Measurements from ENCODE around the gene CYP27B1. TPM values are rescaled to one million over a fixed set of nuclear protein-coding genes. Genes with fewer than 3 reads are reported as not detected.

Gene CYP27B1
- total RNA-seq, 1 experiment from 2014 or later, result 6.9 TPM

DNA sequence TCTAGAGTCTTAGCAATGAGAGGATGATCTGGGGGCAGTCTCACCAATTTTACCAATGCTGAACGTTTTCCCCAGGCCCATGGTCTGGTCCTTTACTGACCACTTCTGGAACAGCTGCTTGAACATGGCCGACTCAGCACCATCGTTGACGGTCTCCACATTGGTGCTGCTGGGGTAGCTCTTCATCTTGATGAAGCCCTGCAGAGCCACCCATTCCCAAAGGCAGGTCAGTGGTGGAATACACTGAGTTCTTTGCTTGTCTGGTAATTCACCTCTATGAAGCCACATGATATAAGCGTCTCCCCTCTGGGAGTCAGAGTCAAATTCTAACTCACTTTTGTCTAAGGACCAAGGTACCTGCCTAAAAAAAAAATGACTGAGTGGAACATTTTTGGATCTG, 41.5 kb upstream of the CYP27B1 start:
- no peaks in the 10 kb centered on the region for H3K9me3 Mint-ChIP-seq (ENCODE audit: unreplicated experiment)

DNA sequence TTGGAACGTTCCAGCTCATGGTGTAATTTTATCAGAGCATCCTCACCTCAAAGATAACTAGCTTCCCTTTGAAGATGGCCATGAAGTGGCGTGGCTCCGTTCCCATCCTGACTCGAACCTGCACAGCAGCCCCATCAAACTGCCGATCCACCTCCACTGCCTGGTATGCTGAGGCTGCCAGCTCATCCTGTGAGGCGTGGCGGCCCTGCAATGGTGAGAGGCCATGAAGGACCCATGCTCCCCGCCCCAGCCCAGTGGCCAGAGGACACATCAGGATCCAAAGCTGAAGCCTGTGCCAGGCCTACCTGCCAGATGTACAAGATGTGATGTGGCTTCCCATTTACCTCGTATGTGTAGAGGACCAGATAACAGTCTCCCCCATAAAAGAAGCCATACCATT, 40.4 kb upstream of the CYP27B1 start:
- H3K4me3 ChIP-seq (ENCODE audit: low read depth, low read length), result no peak overlapping the region
- Mint-ChIP-seq H3K9me3 (ENCODE audit: unreplicated experiment) (no peaks in the 10 kb centered on the region), H3K4me3 (ENCODE audit: unreplicated experiment) (no peak overlapping the region), H3K27me3 (ENCODE audit: insufficient read depth, unreplicated experiment) (no peaks in the 10 kb centered on the region), H3K4me1 (ENCODE audit: low read depth, unreplicated experiment) (no peaks in the 10 kb centered on the region), H3K36me3 (ENCODE audit: insufficient read depth, unreplicated experiment) (peaks cover 6% of the 10 kb centered on the region), H3K27ac (ENCODE audit: unreplicated experiment) (no peak overlapping the region)
- TF ChIP-seq, protein P1, sequence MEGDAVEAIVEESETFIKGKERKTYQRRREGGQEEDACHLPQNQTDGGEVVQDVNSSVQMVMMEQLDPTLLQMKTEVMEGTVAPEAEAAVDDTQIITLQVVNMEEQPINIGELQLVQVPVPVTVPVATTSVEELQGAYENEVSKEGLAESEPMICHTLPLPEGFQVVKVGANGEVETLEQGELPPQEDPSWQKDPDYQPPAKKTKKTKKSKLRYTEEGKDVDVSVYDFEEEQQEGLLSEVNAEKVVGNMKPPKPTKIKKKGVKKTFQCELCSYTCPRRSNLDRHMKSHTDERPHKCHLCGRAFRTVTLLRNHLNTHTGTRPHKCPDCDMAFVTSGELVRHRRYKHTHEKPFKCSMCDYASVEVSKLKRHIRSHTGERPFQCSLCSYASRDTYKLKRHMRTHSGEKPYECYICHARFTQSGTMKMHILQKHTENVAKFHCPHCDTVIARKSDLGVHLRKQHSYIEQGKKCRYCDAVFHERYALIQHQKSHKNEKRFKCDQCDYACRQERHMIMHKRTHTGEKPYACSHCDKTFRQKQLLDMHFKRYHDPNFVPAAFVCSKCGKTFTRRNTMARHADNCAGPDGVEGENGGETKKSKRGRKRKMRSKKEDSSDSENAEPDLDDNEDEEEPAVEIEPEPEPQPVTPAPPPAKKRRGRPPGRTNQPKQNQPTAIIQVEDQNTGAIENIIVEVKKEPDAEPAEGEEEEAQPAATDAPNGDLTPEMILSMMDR (IDR thresholded peaks at IDR 0.05; ENCODE audit: insufficient read depth in 1 of 2, low read depth in 1 of 2, low read length in 1 of 2, severe bottlenecking in 1 of 2, unreplicated experiment in 1 of 2), result no peak
- H3K9me3 ChIP-seq, result no peaks in the 10 kb centered on the region
- no peaks in the 10 kb centered on the region for H3K36me3 ChIP-seq (ENCODE audit: control insufficient read depth, insufficient read depth, low read length)
- H3K4me1 ChIP-seq, result no peaks in the 10 kb centered on the region
- H3K27me3 ChIP-seq (replicated peaks; ENCODE audit: control insufficient read depth, insufficient read depth, low read length), result no peaks in the 10 kb centered on the region
- ChIA-PET POLR2A (no interaction called here), CTCF (no interaction called here)
- no peak for DNase-seq
- intact Hi-C loops (cut with micrococcal nuclease; ENCODE audit: unreplicated experiment), result no loop called here
- BruUV-seq (replicated peaks), result no TSS peak

More for the DNA sequence above, 41.5 kb upstream of the CYP27B1 start:
- CTCF ChIA-PET, result no interaction called here
- H3K27me3 Mint-ChIP-seq (ENCODE audit: insufficient read depth, unreplicated experiment), result no peaks in the 10 kb centered on the region
- Histone ChIP-seq H3K36me3 (ENCODE audit: control insufficient read depth, insufficient read depth, low read length) (no peaks in the 10 kb centered on the region), H3K9me3 (no peaks in the 10 kb centered on the region), H3K4me1 (no peaks in the 10 kb centered on the region), H3K27me3 (replicated peaks; ENCODE audit: control insufficient read depth, insufficient read depth, low read length) (no peaks in the 10 kb centered on the region), H3K4me3 (ENCODE audit: low read depth, low read length) (no peak overlapping the region)
- TF ChIP-seq, protein P1 (IDR thresholded peaks at IDR 0.05; ENCODE audit: insufficient read depth in 1 of 2, low read depth in 1 of 2, low read length in 1 of 2, severe bottlenecking in 1 of 2, unreplicated experiment in 1 of 2), result no peak
- POLR2A ChIA-PET, result interaction anchor here (0.7 kb wide), 1 partner anchor 90 kb away, joined by 3 read pairs; no protein-coding TSS in a partner anchor
- no peaks in the 10 kb centered on the region for H3K4me1 Mint-ChIP-seq (ENCODE audit: low read depth, unreplicated experiment)
- H3K27ac Mint-ChIP-seq (ENCODE audit: unreplicated experiment), result no peak overlapping the region
- BruUV-seq (replicated peaks), result no TSS peak
- peaks cover 6% of the 10 kb centered on the region for H3K36me3 Mint-ChIP-seq (ENCODE audit: insufficient read depth, unreplicated experiment)
- intact Hi-C loops (cut with micrococcal nuclease; ENCODE audit: unreplicated experiment), result no loop called here
- DNase-seq, result no peak
- H3K4me3 Mint-ChIP-seq (ENCODE audit: unreplicated experiment), result no peak overlapping the region

DNA sequence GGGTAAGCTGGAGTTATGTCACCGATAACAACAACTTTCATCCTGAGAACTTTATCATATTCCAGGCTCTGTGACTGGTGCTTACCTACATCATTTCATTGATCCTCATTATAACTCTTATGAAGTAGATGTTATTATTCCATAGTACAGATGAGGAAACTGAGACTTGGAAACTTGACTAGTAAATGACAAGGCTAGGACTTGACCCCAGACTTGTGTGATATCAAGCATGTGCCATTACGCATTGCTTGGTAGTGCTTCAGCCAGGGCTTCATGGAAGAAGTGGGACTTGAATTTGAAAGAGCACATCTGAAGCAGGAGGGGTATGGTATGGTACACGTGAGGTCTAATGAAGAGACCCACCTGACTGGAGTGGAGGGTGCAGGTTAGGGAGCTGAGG, 39.8 kb upstream of the CYP27B1 start:
- ChIA-PET CTCF (no interaction called here), POLR2A (no interaction called here)
- H3K27ac Mint-ChIP-seq (ENCODE audit: unreplicated experiment), result no peak overlapping the region
- Histone ChIP-seq H3K9me3 (no peaks in the 10 kb centered on the region), H3K4me3 (ENCODE audit: low read depth, low read length) (no peak overlapping the region), H3K4me1 (no peaks in the 10 kb centered on the region), H3K27me3 (replicated peaks; ENCODE audit: control insufficient read depth, insufficient read depth, low read length) (no peaks in the 10 kb centered on the region), H3K36me3 (ENCODE audit: control insufficient read depth, insufficient read depth, low read length) (no peaks in the 10 kb centered on the region)
- DNase-seq, result no peak
- intact Hi-C loops (cut with micrococcal nuclease; ENCODE audit: unreplicated experiment), result no loop called here
- peaks cover 6% of the 10 kb centered on the region for H3K36me3 Mint-ChIP-seq (ENCODE audit: insufficient read depth, unreplicated experiment)
- no peaks in the 10 kb centered on the region for H3K9me3 Mint-ChIP-seq (ENCODE audit: unreplicated experiment)
- TF ChIP-seq, protein P1 (IDR thresholded peaks at IDR 0.05; ENCODE audit: insufficient read depth in 1 of 2, low read depth in 1 of 2, low read length in 1 of 2, severe bottlenecking in 1 of 2, unreplicated experiment in 1 of 2), result no peak
- no TSS peak for BruUV-seq (replicated peaks)
- no peaks in the 10 kb centered on the region for H3K27me3 Mint-ChIP-seq (ENCODE audit: insufficient read depth, unreplicated experiment)
- no peaks in the 10 kb centered on the region for H3K4me1 Mint-ChIP-seq (ENCODE audit: low read depth, unreplicated experiment)
- no peak overlapping the region for H3K4me3 Mint-ChIP-seq (ENCODE audit: unreplicated experiment)
